IMR-90 (cell line): ENCODE data around the gene RIF1.

ENCODE experiments used
- CEBPB ChIP-seq: IDR thresholded peaks from 2 replicates; pipeline ENCODE4 v1.6.1; 2012; ENCODE audit warnings: low read depth, low read length, improper control_type of control experiment
- CHD1 ChIP-seq: IDR thresholded peaks from 2 replicates; pipeline ENCODE4 v1.6.1; 2012; ENCODE audit warnings: low read depth, low read length, improper control_type of control experiment
- FOS ChIP-seq: fragments of 150-350 bp; IDR thresholded peaks from 2 replicates; pipeline ENCODE4 v1.6.1; 2016; ENCODE audit warnings: low read depth, low read length
- MAFK ChIP-seq: IDR thresholded peaks from 2 replicates; pipeline ENCODE4 v1.6.1; 2012; ENCODE audit warnings: low read depth, low read length, improper control_type of control experiment
- POLR2A ChIP-seq: IDR thresholded peaks from 2 replicates; pipeline ENCODE4 v1.6.1; 2012; ENCODE audit warnings: mild to moderate bottlenecking, low read depth, low read length
- SMC3 ChIP-seq: fragments of 150-350 bp; IDR thresholded peaks from 2 replicates; pipeline ENCODE4 v1.6.1; 2016; ENCODE audit warnings: low read depth, mild to moderate bottlenecking, antibody characterized with exemption, low read length, moderate library complexity
- TF ChIP-seq, protein P1 (sequence below): conservative IDR thresholded peaks from 2 replicates; pipeline ENCODE4 v1.5.1; 2012; ENCODE audit warnings: mild to moderate bottlenecking, low read depth, low read length, improper control_type of control experiment
- TF ChIP-seq, protein P2 (sequence below): fragments of 150-350 bp; IDR thresholded peaks from 2 replicates; pipeline ENCODE4 v1.6.1; 2016; ENCODE audit warnings: low read depth, mild to moderate bottlenecking, low read length, moderate library complexity, borderline replicate concordance

DNA sequence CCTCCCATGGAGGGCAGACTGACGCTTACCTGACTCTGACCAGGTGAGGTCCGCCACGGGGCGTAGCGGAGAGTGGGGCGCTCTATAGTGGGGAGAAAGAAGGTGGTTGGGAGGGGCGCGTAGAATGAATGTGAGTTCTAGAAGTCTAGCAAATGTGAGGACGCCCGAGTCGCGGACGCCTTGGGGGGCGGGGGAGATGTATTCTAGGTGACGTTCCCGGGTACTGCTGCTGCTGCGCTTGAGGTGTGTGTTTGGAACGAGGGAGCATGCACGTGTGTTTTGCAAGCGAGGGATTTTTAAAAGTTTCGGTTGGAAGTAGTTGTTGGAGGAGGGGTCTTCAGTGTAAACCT is 758 bp downstream of the RIF1 start:
- TF ChIP-seq, protein P1, sequence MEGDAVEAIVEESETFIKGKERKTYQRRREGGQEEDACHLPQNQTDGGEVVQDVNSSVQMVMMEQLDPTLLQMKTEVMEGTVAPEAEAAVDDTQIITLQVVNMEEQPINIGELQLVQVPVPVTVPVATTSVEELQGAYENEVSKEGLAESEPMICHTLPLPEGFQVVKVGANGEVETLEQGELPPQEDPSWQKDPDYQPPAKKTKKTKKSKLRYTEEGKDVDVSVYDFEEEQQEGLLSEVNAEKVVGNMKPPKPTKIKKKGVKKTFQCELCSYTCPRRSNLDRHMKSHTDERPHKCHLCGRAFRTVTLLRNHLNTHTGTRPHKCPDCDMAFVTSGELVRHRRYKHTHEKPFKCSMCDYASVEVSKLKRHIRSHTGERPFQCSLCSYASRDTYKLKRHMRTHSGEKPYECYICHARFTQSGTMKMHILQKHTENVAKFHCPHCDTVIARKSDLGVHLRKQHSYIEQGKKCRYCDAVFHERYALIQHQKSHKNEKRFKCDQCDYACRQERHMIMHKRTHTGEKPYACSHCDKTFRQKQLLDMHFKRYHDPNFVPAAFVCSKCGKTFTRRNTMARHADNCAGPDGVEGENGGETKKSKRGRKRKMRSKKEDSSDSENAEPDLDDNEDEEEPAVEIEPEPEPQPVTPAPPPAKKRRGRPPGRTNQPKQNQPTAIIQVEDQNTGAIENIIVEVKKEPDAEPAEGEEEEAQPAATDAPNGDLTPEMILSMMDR = no peak
- TF ChIP-seq POLR2A (no peak), SMC3 (no peak), FOS (no peak), CEBPB (no peak), CHD1 (no peak), MAFK (no peak)
- TF ChIP-seq, protein P2, sequence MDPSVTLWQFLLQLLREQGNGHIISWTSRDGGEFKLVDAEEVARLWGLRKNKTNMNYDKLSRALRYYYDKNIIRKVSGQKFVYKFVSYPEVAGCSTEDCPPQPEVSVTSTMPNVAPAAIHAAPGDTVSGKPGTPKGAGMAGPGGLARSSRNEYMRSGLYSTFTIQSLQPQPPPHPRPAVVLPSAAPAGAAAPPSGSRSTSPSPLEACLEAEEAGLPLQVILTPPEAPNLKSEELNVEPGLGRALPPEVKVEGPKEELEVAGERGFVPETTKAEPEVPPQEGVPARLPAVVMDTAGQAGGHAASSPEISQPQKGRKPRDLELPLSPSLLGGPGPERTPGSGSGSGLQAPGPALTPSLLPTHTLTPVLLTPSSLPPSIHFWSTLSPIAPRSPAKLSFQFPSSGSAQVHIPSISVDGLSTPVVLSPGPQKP = no peak
